Measurements from ENCODE around the gene MARK3.

GRCh38 chr14:103404920-103405319, 19.7 kb downstream of the MARK3 start:
- no peak for TF ChIP-seq EZH2 (IDR thresholded peaks at IDR 0.05; ENCODE audit: borderline replicate concordance, low read depth, low read length, severe bottlenecking)
- no peak for TF ChIP-seq CTCF (IDR thresholded peaks at IDR 0.05; ENCODE audit: borderline replicate concordance, extremely low read depth, low read length, poor library complexity, severe bottlenecking)

All from DND-41 (cell line).